Stimulated activated CD4-positive, alpha-beta T cell treated with anti-CD3 and anti-CD28 coated beads, TNF-alpha, amount 100 ng/mL, for 48 hours (primary cell): ENCODE results near the gene ACE.

Source experiments
- DNase-seq, 3 donors: peaks; one replicate each; pipeline ENCODE4 v3.0.0-alpha.2; 2020; ENCODE audit warnings: low read depth in 3 of 3

Gene ACE

DNA sequence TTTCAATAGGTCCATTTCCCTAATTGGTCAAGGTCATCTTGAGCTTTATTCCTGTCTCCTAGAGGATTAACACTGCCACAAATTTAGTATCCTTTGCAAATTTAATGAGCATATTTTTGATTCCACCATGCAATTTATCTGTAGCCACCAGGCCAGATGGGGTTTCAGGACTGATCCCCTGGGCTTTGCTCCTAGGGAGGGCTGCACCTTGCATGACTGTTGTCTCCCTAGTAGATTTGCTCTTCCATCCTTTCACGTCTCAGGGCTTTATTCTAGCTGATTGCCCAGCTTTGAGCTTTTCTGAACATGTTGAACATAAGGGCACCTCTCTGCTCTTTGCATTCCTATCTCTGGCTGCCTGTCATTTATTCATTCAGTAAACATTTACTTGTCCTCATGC, 38.6 kb downstream of the ACE start:
- DNase-seq: no peak

DNA sequence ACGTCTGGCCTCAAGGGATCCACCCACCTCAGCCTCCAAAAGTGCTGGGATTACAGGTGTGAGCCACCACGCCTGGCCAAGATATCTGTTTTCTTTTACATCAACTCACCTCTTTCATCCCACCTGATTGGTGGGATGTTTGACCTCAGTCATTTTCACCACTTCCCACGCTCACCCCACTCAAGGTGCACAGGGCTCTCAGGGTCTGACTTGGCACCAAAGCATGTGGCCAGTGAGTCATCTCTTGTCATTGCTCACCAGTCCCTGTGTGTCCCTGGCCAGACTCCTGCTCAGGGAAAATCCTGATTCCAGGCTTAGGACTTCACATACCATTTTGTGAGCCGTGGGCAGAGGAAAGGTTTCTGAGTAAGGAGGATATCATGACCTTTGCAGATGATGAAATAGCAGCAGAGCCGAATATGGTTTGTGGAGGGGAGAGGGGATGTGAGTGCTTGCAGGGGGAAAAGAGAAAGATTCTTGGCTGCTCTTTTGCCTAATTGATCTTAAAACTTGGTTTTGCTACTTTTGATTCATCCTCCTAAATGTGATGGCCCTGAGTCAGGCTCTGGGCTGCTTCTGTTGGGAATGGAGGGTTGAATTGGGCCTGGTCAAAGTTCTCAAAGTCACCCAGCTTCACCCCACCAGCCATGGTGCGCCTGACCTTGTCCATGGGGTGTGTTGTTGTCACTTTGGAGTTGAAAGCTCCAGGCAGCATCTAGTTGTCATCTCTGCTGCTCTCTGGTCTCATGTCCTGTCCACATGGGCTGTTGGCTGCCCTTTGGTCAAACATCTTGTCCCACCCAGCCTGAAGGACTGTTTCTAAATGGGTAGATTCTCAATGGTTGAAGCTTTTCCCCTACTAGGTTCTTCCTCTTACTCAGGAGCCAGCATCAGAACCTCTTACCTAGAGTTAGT, 40.3 kb downstream of the ACE start:
- DNase-seq: peak; percentile 23 to 38 (median 35)

DNA sequence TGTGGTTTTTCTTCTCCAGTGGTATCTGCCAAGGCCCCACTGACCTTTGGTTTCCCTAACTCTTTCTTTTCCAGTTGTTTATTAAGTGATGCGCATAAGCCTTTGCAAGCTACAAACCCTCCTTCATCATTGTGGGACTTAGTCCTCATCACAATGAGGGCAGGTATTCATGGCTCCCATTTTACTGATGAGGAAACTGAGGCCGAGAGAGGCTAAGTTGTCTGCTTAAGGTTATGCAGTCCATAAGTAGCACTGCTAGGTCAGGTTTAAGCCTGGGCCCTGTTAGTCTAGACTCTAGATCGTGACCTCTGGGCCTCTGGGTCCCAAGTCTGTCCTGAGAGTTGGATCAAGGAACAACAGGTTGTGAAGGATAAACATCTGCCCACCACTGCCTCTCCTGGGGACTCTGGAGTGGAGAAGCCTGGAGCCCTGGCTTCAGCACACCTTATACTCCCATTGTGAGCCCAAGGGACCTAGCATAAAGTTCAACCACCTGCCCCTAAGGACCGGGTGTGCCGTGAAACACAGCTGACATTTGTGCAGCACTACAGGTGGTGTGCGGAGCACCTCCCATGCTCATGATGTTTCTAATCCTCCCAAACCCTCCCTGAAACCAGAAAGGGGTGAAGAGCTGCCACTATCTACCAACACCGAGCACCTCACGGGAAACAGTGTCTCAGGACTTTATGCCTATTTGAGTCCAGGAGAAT, 41.1 kb downstream of the ACE start:
- no peak for DNase-seq

DNA sequence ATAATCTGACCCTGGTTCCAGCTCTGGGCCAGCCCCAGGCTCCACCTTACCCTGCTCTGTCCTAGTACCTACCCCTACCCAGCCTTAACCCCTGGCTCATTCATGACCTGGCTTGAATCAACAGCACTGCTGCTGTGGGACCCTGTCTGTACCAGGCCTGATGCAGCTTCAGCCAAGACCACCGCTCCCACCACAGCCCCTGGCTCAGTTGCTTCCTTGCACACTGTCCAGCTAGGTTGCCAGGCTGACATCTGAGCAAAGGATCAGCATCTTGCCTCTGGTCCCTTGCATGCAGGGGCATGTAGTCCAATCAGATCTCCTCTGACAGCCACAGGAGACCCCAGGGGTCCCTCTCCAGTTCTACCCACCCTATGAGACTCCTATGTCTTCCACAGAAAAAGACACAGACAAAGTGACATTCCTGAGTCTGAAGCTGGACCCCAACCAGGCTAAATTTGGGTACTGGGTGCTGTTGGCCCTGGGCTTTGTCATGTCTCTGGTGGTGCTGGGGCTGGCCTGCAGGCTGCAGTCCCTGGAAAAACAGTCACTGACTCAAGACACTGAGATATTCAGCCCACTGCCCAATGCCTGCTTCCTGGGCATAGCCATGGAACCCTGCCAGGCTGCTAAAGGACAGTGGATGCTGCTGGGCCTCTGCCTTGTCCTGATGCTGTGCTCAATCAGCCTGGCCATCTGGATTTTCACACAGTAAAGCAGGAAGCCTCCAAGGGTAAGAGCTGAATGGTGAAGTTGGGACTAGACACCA, 42.4 kb downstream of the ACE start:
- no peak for DNase-seq

DNA sequence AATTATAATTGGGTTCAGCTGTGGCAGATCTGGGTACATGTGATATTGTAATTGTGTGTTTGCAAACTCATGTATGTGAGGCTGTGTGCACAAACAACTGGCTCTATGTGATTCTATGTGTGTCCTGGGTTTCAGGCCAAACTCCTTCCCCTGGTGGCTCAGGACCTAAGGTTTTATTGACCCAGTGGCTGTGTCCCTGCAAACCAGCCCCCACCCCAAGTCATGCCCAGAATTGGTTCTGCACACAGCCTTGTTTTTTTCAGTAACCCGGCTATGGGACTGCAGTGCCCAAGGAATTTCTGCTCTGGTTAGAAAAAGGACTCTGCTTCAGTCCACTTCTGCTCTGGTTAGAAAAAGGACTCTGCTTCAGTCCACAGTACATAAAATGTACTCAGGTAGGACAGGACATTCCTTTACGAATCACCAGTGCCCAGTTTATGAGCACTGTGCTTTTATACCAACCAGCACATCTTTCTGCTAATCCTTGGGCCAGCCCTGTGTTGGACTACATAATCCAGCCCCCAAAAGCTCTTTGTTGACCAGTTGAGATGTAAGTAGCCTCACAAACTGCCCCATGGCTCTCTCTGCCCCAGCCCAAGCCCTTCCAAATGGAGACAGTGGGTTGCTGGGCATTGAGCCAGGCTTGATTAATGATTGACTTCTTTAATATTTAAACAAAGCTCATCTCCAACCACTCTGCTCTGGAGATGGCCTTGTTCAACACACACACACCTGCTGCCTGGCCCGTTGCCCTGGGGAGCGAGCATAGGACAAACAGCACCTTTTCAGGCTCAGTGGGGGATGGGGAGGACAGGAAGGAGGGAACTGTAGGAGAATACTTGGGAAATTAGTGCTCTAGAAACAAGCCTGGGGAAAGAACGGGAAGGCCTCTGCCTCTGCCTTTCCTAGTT, 43.4 kb downstream of the ACE start:
- no peak for DNase-seq

DNA sequence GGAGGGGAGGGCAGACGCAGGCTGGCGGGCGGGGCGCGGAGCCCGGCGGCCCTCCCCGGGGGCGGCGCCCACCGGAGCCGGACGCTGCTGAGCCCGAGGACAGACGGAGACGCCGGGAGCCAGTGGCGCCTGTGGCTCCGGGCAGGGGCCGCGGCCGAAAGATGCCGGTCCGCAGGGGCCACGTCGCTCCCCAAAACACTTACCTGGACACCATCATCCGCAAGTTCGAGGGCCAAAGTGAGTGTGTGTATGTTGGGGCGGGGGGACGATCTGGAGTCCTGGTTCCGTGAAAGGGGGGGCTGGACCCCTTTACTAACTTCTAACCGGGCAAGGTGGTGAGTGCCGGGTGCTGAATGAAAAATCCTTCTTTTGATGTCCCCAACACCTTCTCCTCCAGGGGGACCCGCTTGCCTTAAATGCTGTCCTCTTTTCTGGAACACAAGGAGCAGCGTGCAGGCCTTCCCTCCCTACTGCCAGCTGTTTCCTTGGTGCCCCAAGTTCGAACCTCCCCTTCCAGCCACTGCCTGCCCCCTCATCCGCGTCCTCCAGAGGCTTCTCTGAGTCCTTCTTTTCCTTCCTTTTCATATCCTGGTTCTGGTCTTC, 46.5 kb downstream of the ACE start, which contains the start of gene KCNH6:
Gene KCNH6 (plus strand): TSS at position 106 of the 603 bp plus-strand sequence. CDS start 56 bp downstream, at position 162.
- no peak for DNase-seq

DNA sequence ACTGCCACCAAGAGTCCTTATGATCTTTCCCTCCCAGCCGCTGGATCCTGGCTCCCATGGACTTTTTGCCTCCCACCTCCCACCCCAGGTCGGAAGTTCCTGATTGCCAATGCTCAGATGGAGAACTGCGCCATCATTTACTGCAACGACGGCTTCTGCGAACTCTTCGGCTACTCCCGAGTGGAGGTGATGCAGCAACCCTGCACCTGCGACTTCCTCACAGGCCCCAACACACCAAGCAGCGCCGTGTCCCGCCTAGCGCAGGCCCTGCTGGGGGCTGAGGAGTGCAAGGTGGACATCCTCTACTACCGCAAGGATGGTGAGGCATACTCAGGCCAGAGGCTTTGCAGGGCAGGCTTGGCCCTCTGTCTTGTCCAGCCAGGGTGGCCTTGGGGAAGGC, 47.2 kb downstream of the ACE start:
- DNase-seq: no peak

DNA sequence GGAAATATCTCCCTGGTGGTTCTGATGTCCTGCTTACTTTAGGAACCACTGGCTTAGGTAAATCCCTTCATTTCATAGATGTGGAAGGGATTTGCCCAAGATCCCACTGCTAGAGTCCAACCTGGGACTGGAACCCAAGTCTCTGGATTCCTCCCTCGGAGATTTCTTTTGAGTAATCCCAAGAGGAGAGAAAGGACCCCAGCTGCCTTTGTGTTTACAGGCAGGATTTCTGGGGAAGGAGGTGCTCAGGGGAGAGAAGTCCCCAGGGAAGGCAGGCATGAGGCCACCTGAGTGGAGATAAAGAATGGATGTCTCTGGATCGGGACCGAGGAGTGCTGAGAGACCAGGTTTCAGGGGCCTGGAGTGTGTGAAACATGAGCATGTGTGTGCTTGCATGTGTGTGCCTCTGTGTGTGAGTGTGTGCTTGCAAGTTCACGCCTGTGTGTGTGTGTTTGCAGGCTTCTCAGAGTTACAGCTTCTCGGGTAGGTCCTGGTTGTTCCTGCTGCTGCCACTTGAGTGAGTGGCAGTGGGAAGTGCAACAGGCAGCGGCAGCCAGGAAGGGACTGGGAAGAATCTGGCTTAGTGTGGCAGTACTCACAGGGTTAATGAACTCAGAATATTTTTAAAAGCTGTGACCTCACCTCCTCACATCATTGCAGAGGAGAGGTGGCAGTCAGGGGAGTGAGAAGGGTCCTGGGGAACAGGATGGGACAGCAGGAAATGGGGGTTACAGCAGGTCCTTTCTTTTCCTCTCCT, 48.5 kb downstream of the ACE start:
- no peak for DNase-seq

DNA sequence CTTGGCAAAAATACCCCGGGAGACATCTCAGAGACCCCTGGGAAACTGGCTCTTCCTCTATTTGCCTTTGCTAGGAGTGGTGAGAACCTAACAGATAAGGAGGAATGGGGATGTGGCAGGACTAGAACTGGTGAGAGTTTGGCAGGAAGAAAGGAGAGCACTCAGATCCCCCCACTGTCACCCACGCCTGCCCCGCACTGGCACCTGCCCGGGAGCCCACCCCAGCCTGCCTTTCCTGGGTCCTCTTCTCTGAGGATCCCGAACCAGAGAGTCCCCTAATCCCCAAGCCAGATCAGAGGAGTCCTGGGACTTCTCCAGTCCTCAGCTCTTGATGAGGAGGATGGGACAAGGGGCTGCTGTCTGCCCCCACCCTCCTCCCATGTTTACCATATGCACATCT, 50.0 kb downstream of the ACE start:
- no peak for DNase-seq

DNA sequence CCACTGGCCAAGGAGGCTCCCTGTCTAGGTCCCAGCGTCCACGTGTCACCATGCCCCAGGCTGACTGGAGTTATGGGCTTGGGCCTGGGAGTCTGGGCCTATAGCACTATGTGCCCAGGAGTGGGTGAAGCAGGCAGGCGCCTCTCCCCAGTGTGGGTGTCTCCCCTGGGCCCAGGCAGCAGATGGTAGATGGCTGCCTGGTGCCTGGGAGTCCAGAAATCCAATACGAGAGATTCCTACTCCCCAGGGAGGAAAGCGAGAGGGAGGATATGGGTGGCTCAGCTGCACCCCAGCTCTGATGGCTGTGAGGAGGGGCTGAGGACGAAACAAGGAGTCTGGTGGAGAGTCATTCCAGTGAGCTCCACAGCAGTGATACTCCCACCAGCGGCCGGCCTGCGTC, 51.3 kb downstream of the ACE start:
- no peak for DNase-seq

DNA sequence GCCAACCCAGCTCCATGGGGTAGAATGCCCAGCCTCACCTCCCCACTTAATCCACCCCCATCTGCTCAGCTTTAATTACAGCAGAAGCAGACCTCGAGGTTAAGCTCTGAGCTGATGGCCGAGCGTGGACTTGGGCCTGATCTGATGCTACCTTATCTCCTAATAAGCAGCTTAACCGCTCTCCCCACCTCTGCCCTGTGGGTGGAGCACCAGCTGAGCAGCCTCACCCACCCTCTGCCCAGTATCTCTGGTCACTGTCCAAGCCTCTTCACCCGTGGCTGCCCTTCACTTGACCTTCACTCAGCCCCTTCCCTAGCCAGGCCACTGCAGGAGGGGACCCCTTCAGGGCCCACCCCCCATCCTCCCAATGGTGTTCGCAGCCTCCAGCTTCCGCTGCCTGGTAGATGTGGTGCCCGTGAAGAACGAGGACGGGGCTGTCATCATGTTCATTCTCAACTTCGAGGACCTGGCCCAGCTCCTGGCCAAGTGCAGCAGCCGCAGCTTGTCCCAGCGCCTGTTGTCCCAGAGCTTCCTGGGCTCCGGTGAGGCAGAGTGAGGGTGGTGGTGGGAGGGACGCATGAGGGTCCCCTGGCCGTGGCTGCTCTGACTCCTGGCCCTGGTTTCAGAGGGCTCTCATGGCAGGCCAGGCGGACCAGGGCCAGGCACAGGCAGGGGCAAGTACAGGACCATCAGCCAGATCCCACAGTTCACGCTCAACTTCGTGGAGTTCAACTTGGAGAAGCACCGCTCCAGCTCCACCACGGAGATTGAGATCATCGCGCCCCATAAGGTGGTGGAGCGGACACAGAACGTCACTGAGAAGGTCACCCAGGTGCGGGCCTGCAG, 53.1 kb downstream of the ACE start:
- no peak for DNase-seq

DNA sequence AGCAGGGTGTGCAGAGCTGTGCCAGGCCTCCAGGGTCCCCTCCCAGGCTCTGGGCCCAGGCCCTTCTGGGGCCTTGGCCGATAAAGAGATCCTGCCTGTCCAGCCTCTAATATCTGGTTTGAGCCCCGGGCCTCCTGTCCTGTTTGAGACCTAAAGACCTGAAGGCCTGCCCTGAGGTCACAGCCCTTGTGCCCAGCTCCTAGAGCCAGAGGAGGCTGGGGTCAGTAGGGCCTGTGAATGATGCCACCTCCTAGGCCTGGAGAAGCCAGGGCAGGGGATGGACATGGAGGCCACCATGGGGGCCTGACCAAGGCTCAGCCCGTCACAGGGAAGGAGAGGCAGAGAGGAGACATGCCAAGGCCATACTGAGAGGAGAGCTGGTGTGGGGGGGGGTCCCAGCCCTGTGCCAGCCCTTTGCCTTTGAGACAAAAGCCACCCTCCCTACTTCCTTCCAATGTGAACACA, 53.7 kb downstream of the ACE start:
- DNase-seq: no peak

DNA sequence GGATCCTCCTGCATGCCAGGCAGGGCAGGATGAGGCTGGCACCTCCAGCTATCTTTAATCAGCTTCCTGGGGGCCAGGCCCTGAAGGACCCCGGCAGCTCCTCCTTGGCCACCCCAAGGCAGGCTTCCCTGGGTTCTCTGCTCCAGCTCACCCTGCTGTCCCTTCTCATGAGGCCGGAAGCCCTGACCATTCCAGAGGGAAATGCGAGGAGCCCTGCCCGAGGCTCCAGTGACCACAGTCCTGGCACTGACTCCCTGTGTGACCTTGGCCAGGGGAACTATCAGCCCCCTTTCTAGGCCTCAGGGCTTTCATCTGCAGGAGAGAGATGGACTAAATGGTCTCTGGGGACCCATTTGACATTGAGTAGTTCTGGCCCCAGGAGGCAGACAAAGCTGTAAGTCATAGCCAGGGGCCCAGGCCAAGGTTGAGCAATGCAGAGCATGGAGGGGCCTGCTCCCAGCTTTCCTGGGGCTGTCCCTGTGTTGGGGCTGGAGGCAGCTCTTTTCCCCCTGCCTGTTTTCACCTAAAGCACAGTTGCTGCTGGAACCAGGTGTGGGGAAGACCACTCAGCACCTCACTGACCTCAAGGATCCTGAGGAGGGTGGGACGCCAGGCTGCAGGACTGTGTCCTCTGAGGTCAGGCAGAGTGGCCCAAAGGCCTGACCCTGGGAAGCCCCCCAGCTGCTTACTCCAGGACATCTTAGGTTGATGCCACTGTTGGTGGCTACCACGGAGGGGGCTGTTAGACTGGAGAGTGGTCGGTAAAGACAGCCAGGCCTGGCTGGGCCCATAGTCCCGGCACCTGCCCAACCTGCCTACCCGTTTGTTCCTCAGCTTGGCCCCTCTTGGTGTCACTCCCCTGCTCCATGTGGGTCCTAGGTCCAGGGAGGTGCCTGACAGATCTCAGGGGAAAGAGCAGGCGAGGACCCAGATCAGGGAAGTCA, 54.4 kb downstream of the ACE start:
- DNase-seq: no peak

DNA sequence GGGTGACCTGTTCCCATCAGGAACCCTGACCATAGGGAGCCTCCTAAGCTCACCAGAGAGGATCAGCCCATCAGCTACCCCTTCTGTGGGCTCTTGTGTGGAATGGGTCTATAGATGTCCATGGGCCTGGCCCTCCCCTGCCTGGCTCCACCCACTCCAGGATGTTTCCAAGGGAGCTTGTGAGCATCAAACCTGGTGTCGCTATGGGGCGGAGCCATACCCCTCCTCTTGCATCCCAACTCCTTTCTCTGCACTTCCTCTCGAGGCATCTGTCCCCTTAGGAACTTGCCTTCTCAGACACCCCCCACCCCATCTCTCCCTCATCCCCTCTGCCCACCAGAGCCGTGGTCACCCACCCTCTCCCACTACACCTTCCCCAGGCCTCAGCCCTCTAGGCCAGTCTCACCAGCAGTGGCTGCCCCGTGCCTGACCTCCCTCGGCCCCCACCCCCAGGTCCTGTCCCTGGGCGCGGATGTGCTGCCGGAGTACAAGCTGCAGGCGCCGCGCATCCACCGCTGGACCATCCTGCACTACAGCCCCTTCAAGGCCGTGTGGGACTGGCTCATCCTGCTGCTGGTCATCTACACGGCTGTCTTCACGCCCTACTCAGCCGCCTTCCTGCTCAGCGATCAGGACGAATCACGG, 56.7 kb downstream of the ACE start:
- DNase-seq: no peak

DNA sequence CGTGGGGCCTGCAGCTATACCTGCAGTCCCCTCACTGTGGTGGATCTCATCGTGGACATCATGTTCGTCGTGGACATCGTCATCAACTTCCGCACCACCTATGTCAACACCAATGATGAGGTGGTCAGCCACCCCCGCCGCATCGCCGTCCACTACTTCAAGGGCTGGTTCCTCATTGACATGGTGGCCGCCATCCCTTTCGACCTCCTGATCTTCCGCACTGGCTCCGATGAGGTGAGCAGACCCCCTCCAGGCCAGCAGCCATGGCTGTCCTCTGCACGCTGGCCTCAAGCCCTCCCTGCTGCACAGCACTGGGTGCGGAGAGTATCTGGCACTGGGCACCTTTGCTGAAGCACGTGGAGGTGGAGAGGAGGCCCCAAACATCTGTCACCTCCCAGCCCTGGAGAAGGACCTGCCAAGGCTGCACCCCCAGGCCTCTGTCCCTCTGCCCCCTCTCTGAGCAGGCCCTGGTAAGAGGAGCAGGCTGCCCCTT, 57.3 kb downstream of the ACE start:
- DNase-seq: no peak

DNA sequence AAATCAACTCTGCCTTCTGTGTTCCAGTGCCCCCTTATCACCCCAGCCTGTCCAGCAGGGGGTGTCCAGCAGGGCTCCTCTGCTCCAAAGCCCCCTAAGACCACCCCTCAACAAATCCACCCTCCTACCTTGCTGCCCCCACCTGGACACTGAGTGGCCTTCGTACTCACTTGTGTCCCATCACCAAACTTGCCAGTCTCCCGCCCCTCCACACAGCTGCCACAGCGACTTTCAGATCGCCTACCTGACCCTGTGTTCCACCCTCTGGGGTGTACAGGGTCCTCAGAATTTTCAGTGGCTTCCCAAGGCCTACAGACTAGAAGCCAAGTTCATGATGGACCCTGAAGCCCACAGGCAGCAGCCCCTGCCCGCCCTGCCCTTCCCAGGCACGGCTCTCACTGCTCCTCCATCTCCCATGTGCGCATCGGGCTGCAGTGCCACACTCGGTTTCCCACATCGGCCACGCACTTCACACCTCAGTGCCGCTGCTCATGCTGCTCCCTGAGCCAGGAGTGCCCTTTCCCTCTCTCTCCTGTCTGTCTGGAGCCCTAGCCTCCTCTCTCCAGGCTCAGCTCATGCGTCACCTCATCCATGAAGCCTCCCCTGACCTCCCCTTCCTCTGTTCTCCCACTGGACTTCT, 58.1 kb downstream of the ACE start:
- no peak for DNase-seq

DNA sequence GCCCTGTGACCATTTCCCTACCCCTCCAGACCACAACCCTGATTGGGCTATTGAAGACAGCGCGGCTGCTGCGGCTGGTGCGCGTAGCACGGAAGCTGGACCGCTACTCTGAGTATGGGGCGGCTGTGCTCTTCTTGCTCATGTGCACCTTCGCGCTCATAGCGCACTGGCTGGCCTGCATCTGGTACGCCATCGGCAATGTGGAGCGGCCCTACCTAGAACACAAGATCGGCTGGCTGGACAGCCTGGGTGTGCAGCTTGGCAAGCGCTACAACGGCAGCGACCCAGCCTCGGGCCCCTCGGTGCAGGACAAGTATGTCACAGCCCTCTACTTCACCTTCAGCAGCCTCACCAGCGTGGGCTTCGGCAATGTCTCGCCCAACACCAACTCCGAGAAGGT, 58.8 kb downstream of the ACE start:
- DNase-seq: no peak
